NT2/D1 (cell line): ENCODE measurements around the gene A2M.

Experiments used
- DNase-seq: peaks from one replicate; pipeline ENCODE4 v3.0.0-alpha.2; 2011; ENCODE audit warnings: low read depth, low spot score
- H3K27me3 ChIP-seq: 2 replicates; pipeline ENCODE4 v1.6.0; 2011; ENCODE audit warnings: mild to moderate bottlenecking; ENCODE audit not compliant: insufficient read length, insufficient read depth
- H3K36me3 ChIP-seq: 2 replicates; pipeline ENCODE4 v1.6.1; 2011; ENCODE audit warnings: mild to moderate bottlenecking, low read length, mixed read lengths; ENCODE audit not compliant: insufficient read depth, insufficient read length
- H3K4me1 ChIP-seq: 2 replicates; pipeline ENCODE4 v1.5.1; 2011; ENCODE audit not compliant: insufficient read depth, insufficient read length
- H3K4me3 ChIP-seq: 2 replicates; pipeline ENCODE4 v1.5.1; 2011; ENCODE audit warnings: low read depth; ENCODE audit not compliant: insufficient read length
- H3K9ac ChIP-seq: 2 replicates; pipeline ENCODE4 v1.6.0; 2011; ENCODE audit warnings: low read depth; ENCODE audit not compliant: insufficient read length
- H3K9me3 ChIP-seq: 2 replicates; pipeline ENCODE4 v1.5.1; 2011; ENCODE audit warnings: mild to moderate bottlenecking, low read length; ENCODE audit not compliant: insufficient read depth
- SUZ12 ChIP-seq: IDR thresholded peaks from 2 replicates; pipeline ENCODE4 v1.6.1; 2011; ENCODE audit not compliant: insufficient read length, insufficient read depth; ENCODE audit errors: extremely low read depth
- YY1 ChIP-seq: IDR thresholded peaks from 2 replicates; pipeline ENCODE4 v1.6.1; 2011; ENCODE audit not compliant: insufficient read length, insufficient read depth
- ZNF274 ChIP-seq: IDR thresholded peaks from 2 replicates; pipeline ENCODE4 v1.6.1; 2011; ENCODE audit warnings: mild to moderate bottlenecking, low read depth, low read length

The A2M gene

DNA sequence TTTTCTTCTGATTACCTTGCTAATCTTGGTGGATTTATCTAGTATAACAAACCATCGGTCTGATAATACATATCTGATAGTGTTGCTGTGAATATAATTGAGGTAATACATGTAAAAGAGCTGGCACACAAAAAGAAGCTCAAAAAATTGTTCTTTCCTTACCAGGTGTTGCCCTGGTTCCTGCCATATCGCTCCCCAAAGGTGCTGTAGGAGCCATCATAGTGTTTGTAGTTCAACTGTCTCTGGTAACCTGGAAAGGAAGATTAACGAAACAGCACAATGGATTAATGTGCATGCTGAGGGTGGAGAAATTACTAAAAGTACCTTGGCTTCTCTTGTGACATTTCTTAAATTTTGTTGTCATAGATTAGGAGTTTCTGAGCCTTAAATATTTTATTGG is 36.6 kb downstream of the A2M start:
- TF ChIP-seq SUZ12, result no peak
- TF ChIP-seq YY1, result no peak
- TF ChIP-seq ZNF274, result no peak
- peaks cover 26% of the 10 kb centered on the region for H3K9me3 ChIP-seq
- H3K27me3 ChIP-seq, result no peaks in the 10 kb centered on the region
- no peak overlapping the region for H3K9ac ChIP-seq
- no peak overlapping the region for H3K4me3 ChIP-seq
- no peaks in the 10 kb centered on the region for H3K4me1 ChIP-seq
- no peak for DNase-seq
- H3K36me3 ChIP-seq, result no peaks in the 10 kb centered on the region

DNA sequence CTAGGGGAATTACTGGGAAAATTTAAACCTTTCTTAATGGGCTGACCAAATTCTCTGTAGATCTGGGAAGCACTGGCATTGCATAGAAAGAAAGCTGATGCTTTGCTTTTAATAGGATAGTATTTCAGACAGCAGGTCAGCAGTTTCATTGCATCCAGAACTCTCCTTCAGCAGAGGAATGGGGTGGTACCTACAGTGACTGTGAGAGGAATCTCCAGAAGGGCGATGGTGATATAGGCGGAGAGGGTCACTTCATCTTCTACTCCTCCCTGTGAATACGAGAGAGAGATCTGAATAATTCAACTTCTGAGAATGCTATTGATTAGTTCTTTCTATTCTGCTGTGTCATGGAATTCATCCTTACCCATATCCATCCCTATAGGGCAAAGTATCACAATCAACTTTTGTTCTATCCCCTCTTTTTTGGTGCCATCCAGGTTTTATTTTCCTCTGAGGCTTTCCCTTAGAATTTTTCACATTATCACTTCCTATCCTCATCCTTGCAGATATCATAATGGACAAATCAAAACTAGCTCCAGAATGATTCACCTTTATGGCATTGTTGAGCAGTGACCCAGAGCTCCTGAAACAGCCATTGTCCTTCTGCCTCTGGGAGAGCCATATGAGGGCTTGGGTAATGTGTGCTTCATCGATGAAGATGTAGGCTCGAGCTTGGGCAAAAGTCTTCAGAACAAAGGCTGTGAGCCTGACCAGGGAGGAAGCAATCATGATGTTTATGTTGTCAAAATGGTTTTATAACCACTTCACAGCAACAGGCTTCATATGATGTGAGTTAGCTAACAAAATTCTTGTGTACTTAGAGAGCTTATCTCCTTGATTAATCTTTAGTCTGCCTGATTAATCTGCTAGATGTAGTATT is 38.3 kb downstream of the A2M start:
- H3K4me1 ChIP-seq, result no peaks in the 10 kb centered on the region
- TF ChIP-seq YY1 (no peak), ZNF274 (no peak)

DNA sequence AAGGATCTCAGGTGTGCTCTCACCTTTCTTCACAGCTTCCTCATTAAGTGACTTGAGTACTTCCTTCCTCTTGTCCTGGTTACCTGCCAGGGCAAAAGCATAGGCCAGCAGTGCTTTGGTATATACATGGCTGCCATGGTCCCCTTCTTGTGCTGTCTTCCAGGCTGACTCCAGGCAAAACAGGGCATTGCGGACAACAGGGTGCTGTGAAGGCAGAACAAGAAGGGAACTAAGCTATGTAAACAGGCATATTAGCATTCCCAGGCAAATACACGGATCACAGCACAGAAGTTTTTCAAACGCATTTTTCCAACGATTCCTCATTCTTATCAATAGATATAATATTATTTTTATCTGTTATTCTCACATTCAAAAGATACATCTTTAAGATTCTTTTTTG is 39.0 kb downstream of the A2M start:
- H3K4me1 ChIP-seq, result no peaks in the 10 kb centered on the region

More for the DNA sequence above, 38.3 kb downstream of the A2M start:
- H3K27me3 ChIP-seq, result no peaks in the 10 kb centered on the region
- no peak overlapping the region for H3K9ac ChIP-seq
- H3K36me3 ChIP-seq, result no peaks in the 10 kb centered on the region
- peaks cover 16% of the 10 kb centered on the region; the same call in 1 of the 2 replicates for H3K9me3 ChIP-seq
- no peak for DNase-seq
- H3K4me3 ChIP-seq, result no peak overlapping the region

DNA sequence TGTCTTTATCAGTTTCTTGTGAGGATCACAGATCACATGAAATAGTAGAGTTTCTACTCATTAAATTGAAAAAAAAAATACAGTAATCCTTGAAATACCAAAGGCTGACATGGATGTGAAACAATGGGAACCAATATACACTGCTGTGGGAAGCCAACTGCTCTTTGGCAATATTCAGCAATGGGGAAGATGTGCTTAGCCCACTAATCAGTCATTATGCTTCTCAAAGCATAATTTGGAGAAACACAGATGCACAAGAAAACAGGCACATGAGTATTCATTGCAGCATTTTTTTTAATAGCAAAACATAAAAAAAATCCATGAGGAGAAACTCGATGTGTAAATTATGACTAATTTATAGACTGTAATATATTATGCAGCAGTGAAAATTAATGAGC is 40.6 kb downstream of the A2M start:
- Histone ChIP-seq H3K27me3 (no peaks in the 10 kb centered on the region), H3K4me1 (no peaks in the 10 kb centered on the region), H3K4me3 (no peak overlapping the region), H3K9me3 (no peaks in the 10 kb centered on the region), H3K36me3 (no peaks in the 10 kb centered on the region), H3K9ac (no peak overlapping the region)
- DNase-seq, result no peak
- TF ChIP-seq SUZ12, result no peak
- no peak for TF ChIP-seq ZNF274
- no peak for TF ChIP-seq YY1

More for the DNA sequence above, 39.0 kb downstream of the A2M start:
- H3K9ac ChIP-seq, result no peak overlapping the region
- no peaks in the 10 kb centered on the region for H3K27me3 ChIP-seq
- DNase-seq, result no peak
- H3K36me3 ChIP-seq, result no peaks in the 10 kb centered on the region
- no peak overlapping the region for H3K4me3 ChIP-seq
- H3K9me3 ChIP-seq, result peaks cover 9% of the 10 kb centered on the region; the same call in 1 of the 2 replicates
- TF ChIP-seq YY1 (no peak), SUZ12 (no peak), ZNF274 (no peak)

DNA sequence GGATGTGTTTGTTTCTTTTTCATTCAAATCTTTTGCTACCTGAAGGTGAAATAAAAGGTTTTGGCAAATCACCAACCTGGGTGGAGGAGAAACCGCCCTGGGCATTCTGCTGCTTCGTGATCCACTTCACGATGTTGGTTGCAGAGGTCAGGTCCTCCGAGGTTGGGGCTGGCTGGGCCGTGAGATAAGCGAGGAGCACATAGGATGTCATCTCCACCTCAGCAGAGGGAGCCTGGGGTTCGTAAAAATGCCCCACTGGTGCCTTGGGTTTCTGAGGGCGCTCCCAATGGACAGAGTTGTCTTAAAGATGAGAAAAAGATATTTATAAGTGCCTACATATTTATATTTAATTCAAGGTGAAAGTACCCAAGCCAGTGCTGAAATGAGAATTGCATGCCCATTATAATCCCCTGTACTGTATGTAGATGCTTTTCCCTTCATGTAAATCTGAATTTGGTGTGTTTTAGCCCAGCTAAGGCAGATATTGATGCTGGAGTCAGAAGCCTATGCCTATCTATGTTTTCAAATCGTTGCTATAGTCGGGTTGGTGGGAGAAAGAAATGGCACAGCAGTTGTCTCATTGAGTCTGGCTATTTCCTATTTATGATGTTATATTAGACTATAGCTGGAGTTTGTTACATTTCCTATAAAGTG is 41.1 kb downstream of the A2M start:
- no peak for DNase-seq
- Histone ChIP-seq H3K4me1 (no peaks in the 10 kb centered on the region), H3K36me3 (no peaks in the 10 kb centered on the region), H3K9me3 (no peaks in the 10 kb centered on the region), H3K9ac (no peak overlapping the region), H3K4me3 (no peak overlapping the region), H3K27me3 (no peaks in the 10 kb centered on the region)
- TF ChIP-seq ZNF274 (no peak), SUZ12 (no peak), YY1 (no peak)

DNA sequence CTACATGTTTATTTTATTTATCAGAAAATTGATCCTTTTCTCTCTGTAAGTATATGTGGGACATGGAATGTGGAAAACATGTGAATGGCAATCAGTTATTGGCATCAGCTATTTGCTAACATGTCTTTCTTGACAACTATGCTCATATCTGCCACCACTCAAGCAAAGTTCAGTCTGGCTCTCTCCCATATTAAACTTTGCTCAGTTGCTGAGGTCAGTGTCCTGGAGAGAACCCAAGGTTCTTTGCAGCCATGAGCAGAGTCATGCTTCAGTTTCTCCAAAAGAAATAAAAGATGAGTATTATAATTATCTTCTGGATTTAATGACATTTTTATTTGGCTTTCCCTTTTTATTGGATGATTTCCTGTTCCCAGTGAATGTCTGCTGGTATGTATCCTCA is 42.6 kb downstream of the A2M start:
- TF ChIP-seq YY1, result no peak
- TF ChIP-seq ZNF274, result no peak
- TF ChIP-seq SUZ12, result no peak
- Histone ChIP-seq H3K27me3 (no peaks in the 10 kb centered on the region), H3K9ac (no peak overlapping the region), H3K4me1 (no peaks in the 10 kb centered on the region), H3K9me3 (no peaks in the 10 kb centered on the region), H3K4me3 (no peak overlapping the region), H3K36me3 (no peaks in the 10 kb centered on the region)
- no peak for DNase-seq

DNA sequence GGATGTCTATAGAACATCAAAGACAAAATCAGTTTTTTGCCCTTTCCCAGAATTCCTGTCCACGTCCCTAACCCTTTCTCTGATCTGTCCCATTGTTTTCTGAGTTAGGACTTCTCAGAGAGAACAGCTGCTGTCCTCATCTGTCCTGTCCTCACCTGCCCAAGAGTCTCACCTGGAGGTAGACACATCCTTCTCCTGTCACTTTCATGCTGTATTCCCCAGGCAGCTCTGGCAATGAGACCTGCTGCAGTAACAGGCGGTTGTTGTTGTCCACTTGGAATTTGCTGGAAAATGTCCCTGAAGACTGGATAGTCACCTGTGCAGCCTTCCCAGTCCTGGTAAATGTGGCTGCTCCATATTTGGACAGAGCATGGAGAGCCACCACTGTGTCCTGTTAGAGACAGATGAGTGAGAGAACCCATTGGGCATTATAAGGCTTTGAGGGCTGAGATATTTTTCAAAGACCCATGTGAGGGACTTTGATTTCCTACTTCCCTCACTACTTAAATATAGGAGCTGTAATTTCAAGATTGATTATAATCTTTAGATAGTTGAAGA is 43.2 kb downstream of the A2M start:
- DNase-seq, result no peak
- TF ChIP-seq SUZ12, result no peak
- Histone ChIP-seq H3K4me1 (no peaks in the 10 kb centered on the region), H3K4me3 (no peak overlapping the region), H3K36me3 (no peaks in the 10 kb centered on the region), H3K9me3 (no peaks in the 10 kb centered on the region), H3K27me3 (no peaks in the 10 kb centered on the region), H3K9ac (no peak overlapping the region)
